Tibial nerve (tissue), 4 donors: ENCODE data around the gene DVL2. TPM values are rescaled to one million over a fixed set of nuclear protein-coding genes. Genes with fewer than 3 reads are reported as not detected.

Experiments
- DNase-seq, 2 donors: peaks; one replicate each; pipeline ENCODE4 v3.0.0-alpha.2; 2019; ENCODE audit warnings: low spot score in 2 of 2
- H3K27ac ChIP-seq, 4 donors: fragments of 200-600 bp; sonication (generic) in 3 of 4; one replicate each; pipeline ENCODE4 v1.5.1; 2017 to 2019; ENCODE audit warnings: mild to moderate bottlenecking in 1 of 4
- H3K27me3 ChIP-seq, 2 donors: fragments of 200-600 bp; sonication (generic) in 1 of 2; one replicate each; pipeline versions ENCODE4 v1.5.1 to v1.6.0; 2017 to 2019
- H3K36me3 ChIP-seq, 3 donors: fragments of 200-600 bp; sonication (generic); one replicate each; pipeline ENCODE4 v1.5.1; 2018 to 2019
- H3K4me1 ChIP-seq, 4 donors: fragments of 200-600 bp; sonication (generic) in 3 of 4; one replicate each; pipeline ENCODE4 v1.5.1; 2017 to 2019
- H3K4me3 ChIP-seq, 4 donors: fragments of 200-600 bp; sonication (generic) in 3 of 4; one replicate each; pipeline ENCODE4 v1.5.1; 2017 to 2019; ENCODE audit warnings: mild to moderate bottlenecking in 1 of 4, moderate library complexity in 1 of 4
- H3K9me3 ChIP-seq, 4 donors: fragments of 200-600 bp; sonication (generic) in 3 of 4; one replicate each; pipeline ENCODE4 v1.5.1; 2017 to 2019
- CTCF ChIP-seq, 5 experiments: fragments of 200-600 bp in 3 of 5; fragments of 450-650 bp in 2 of 5; sonication (generic) in 3 of 5; IDR thresholded peaks; one replicate each; pipeline ENCODE4 v1.5.1; 2016 to 2019; ENCODE audit warnings: antibody characterized with exemption in 5 of 5, mild to moderate bottlenecking in 3 of 5, moderate library complexity in 2 of 5
- EP300 ChIP-seq, 2 donors: sonication (generic); formaldehyde crosslinking; IDR thresholded peaks; one replicate each; pipeline ENCODE4 v1.6.1; 2017; ENCODE audit warnings: antibody characterized with exemption in 2 of 2, mild to moderate bottlenecking in 1 of 2
- POLR2A ChIP-seq, 2 donors: fragments of 450-650 bp; IDR thresholded peaks; one replicate each; pipeline ENCODE4 v1.6.1; 2017; ENCODE audit warnings: antibody characterized with exemption in 2 of 2, mild to moderate bottlenecking in 2 of 2, moderate library complexity in 2 of 2
- WGBS, 2 donors: methylation state at CpG; one replicate each; pipeline ENCODE4 v1.1.5; 2018; 5-methylcytosine and 5-hydroxymethylcytosine counted together
- total RNA-seq, 4 donors: library from RNA; depleted of rRNA; stranded (reverse); fragments of >200 nt; gene quantifications; one replicate each; pipeline ENCODE4 v1.1.0, GENCODE V29; 2016

Gene DVL2
- total RNA-seq, 4 donors from 2014 or later: 41.4 to 51.2 (median 46.7) TPM

- peaks cover 3 to 72% (median 41%) of the 10 kb centered on the region in 4 donors for H3K4me1 ChIP-seq
These were observed 2.5 kb upstream of the DVL2 start for GRCh38 chr17:7236808-7237207.

GRCh38 chr17:7235693-7236665 is 1.7 kb upstream of the DVL2 start:
- 81 to 82% methylated on average over 22 of the region's 22 CpGs for WGBS, 2 donors
- H3K9me3 ChIP-seq: no peaks in the 10 kb centered on the region
- H3K27ac ChIP-seq: peak overlapping the region in 1 of 4 donors; percentile 96
- H3K36me3 ChIP-seq: peaks cover 0 to 30% (median 0%) of the 10 kb centered on the region in 3 donors
- DNase-seq: no peak
- TF ChIP-seq POLR2A (IDR thresholded peaks at IDR 0.05): no peak
- TF ChIP-seq EP300 (IDR thresholded peaks at IDR 0.05): no peak
- TF ChIP-seq CTCF (IDR thresholded peaks at IDR 0.05): no peak
- H3K4me1 ChIP-seq: peaks cover 0 to 74% (median 36%) of the 10 kb centered on the region in 4 donors
- H3K27me3 ChIP-seq: no peaks in the 10 kb centered on the region
- no peak overlapping the region for H3K4me3 ChIP-seq

More at GRCh38 chr17:7236808-7237207, 2.5 kb upstream of the DVL2 start:
- 81 to 82% methylated on average over 6 of the region's 6 CpGs for WGBS, 2 donors
- Histone ChIP-seq H3K4me3 (no peak overlapping the region), H3K27me3 (no peaks in the 10 kb centered on the region), H3K36me3 (peaks cover 0 to 31% (median 0%) of the 10 kb centered on the region in 3 donors), H3K9me3 (no peaks in the 10 kb centered on the region), H3K27ac (peak overlapping the region in 3 of 4 donors; percentile 96 to 98 (median 97))
- no peak for DNase-seq
- TF ChIP-seq CTCF (IDR thresholded peaks at IDR 0.05) (no peak), EP300 (IDR thresholded peaks at IDR 0.05) (no peak), POLR2A (IDR thresholded peaks at IDR 0.05) (no peak)

- 1% methylated on average over 9 of the region's 9 CpGs for WGBS, 2 donors
- no peak for DNase-seq
- TF ChIP-seq EP300 (IDR thresholded peaks at IDR 0.05): no peak
- no peak for TF ChIP-seq POLR2A (IDR thresholded peaks at IDR 0.05)
- no peak for TF ChIP-seq CTCF (IDR thresholded peaks at IDR 0.05)
- peaks cover 0 to 41% (median 14%) of the 10 kb centered on the region in 3 donors for H3K36me3 ChIP-seq
- peak overlapping the region; percentile 61 to 96 (median 94) for H3K4me3 ChIP-seq
- H3K4me1 ChIP-seq: peaks cover 0 to 61% (median 25%) of the 10 kb centered on the region in 4 donors
- peak overlapping the region; percentile 83 to 96 (median 88) for H3K27ac ChIP-seq
- H3K9me3 ChIP-seq: no peaks in the 10 kb centered on the region
- H3K27me3 ChIP-seq: no peaks in the 10 kb centered on the region
These were observed 625 bp downstream of the DVL2 start for GRCh38 chr17:7233701-7234082.

- TF ChIP-seq POLR2A (IDR thresholded peaks at IDR 0.05) (no peak), EP300 (IDR thresholded peaks at IDR 0.05) (no peak), CTCF (IDR thresholded peaks at IDR 0.05) (no peak)
- H3K4me1 ChIP-seq: peaks cover 0 to 54% (median 20%) of the 10 kb centered on the region in 4 donors
- H3K9me3 ChIP-seq: no peaks in the 10 kb centered on the region
- DNase-seq: no peak
- no peaks in the 10 kb centered on the region for H3K27me3 ChIP-seq
- 74 to 86% methylated on average over 5 of the region's 5 CpGs for WGBS, 2 donors
- peaks cover 2 to 57% (median 19%) of the 10 kb centered on the region in 3 donors for H3K36me3 ChIP-seq
- no peak overlapping the region for H3K4me3 ChIP-seq
- H3K27ac ChIP-seq: no peak overlapping the region
These were observed 2.2 kb downstream of the DVL2 start for GRCh38 chr17:7232114-7232513.

- TF ChIP-seq POLR2A (IDR thresholded peaks at IDR 0.05) (no peak), EP300 (IDR thresholded peaks at IDR 0.05) (no peak), CTCF (IDR thresholded peaks at IDR 0.05) (no peak)
- DNase-seq: no peak
- Histone ChIP-seq H3K36me3 (peaks cover 2 to 64% (median 24%) of the 10 kb centered on the region in 3 donors), H3K27ac (no peak overlapping the region), H3K9me3 (no peaks in the 10 kb centered on the region), H3K4me1 (peaks cover 0 to 28% (median 13%) of the 10 kb centered on the region in 4 donors), H3K27me3 (no peaks in the 10 kb centered on the region), H3K4me3 (no peak overlapping the region)
- WGBS, 2 donors: 89 to 91% methylated on average over 18 to 19 of the region's 19 CpGs
These were observed 4.8 kb downstream of the DVL2 start for GRCh38 chr17:7229504-7229903.
